ENCODE data around the gene DCAF5.

DNA sequence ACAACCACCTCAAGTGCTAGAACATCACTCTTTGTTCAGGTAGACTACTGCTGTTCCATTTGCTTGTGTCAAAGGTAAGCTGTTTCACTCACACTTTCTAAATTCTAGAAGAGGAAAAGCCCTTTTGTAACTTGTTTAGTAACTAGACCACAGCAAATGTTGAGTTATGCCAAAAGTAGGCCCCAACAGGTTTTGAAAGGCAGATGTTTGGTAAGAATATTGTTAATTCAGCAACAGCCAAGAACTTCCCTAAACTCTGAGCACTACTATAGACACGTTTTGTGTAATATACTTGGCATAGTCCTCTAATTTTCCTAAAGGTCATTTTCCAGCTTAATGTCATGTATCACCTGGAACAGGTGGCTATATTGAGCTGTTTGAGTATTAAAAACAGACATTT, 79.0 kb downstream of the DCAF5 start:
- TF ChIP-seq, protein P1, sequence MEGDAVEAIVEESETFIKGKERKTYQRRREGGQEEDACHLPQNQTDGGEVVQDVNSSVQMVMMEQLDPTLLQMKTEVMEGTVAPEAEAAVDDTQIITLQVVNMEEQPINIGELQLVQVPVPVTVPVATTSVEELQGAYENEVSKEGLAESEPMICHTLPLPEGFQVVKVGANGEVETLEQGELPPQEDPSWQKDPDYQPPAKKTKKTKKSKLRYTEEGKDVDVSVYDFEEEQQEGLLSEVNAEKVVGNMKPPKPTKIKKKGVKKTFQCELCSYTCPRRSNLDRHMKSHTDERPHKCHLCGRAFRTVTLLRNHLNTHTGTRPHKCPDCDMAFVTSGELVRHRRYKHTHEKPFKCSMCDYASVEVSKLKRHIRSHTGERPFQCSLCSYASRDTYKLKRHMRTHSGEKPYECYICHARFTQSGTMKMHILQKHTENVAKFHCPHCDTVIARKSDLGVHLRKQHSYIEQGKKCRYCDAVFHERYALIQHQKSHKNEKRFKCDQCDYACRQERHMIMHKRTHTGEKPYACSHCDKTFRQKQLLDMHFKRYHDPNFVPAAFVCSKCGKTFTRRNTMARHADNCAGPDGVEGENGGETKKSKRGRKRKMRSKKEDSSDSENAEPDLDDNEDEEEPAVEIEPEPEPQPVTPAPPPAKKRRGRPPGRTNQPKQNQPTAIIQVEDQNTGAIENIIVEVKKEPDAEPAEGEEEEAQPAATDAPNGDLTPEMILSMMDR (conservative IDR thresholded peaks at IDR 0.05; ENCODE audit: low read length), result no peak
- TF ChIP-seq EZH2phosphoT487 (IDR thresholded peaks at IDR 0.05; ENCODE audit: borderline replicate concordance), result no peak
